ENCODE results near the gene BEAN1.

The BEAN1 gene

DNA sequence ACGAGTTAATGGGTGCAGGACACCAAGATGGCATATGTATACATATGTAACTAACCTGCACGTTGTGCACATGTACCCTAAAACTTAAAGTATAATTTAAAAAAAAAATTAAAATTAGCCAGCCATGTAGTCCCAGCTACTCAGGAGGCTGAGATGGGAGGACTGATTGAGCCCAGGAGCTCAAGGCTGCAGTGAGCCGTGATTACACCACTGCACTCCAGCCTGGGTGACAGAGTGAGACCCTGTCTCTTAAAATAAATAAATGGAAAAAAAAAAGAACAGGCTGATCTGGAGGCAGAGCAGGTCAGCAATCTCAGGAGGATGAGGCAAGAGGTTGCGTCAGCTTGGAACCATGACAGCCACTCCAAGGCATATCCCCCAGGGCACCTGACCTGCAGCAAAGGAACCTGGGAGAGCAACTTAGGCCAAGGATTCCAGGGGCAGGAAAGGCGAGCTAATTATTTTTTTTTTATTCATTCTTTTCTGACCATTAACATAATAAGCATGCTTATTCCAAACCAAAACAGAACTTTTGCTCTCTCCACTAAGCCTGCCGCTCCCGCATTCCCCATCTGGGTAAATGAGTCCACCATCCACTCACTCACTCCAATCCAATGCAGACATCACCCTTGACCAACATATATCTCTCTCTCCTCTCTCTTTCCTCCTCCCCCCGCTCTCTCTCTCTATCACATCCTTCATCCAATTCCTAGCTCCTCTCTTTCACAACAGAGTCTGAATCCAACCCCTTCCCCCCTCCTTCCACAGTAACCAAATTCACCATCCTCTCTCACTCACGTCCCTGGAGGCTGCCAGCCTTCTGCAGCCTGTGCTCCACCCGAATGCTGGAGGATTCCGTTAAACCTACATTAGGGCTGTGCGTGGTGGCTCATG lies 75.2 kb downstream of the BEAN1 start:
- CTCF ChIA-PET, result interaction anchor here (1.0 to 1.6 kb wide), 2 partner anchors 24 to 106 kb away, joined by 3 read pairs; no protein-coding TSS in a partner anchor
- TF ChIP-seq, protein P1, sequence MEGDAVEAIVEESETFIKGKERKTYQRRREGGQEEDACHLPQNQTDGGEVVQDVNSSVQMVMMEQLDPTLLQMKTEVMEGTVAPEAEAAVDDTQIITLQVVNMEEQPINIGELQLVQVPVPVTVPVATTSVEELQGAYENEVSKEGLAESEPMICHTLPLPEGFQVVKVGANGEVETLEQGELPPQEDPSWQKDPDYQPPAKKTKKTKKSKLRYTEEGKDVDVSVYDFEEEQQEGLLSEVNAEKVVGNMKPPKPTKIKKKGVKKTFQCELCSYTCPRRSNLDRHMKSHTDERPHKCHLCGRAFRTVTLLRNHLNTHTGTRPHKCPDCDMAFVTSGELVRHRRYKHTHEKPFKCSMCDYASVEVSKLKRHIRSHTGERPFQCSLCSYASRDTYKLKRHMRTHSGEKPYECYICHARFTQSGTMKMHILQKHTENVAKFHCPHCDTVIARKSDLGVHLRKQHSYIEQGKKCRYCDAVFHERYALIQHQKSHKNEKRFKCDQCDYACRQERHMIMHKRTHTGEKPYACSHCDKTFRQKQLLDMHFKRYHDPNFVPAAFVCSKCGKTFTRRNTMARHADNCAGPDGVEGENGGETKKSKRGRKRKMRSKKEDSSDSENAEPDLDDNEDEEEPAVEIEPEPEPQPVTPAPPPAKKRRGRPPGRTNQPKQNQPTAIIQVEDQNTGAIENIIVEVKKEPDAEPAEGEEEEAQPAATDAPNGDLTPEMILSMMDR (IDR thresholded peaks at IDR 0.05; ENCODE audit: control extremely low read depth, extremely low read depth, low read depth, missing control alignments), result no peak
- POLR2A ChIA-PET, result no interaction called here
- DNase-seq (ENCODE audit: extremely low spot score), result no peak

DNA sequence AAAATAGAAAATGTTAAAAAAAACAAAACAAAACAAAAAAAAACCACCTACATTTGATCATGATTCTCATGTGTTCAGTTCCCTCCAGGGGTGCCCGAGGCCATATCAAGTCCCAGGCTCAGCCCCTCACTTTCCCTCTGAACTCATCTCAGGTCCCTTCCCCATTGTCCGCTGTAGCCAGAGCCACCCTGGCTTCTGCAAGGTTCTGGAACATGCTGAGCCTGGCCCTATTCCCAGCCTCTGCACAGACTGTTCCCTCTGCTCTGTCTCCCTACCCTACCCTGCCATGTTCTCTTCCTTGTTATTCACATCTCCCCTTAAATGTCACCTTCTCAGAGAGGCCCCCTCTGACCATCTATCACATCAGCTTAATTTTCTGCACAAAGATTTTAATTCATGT lies 75.9 kb downstream of the BEAN1 start:
- POLR2A ChIA-PET, result no interaction called here
- TF ChIP-seq, protein P1 (IDR thresholded peaks at IDR 0.05; ENCODE audit: control extremely low read depth, extremely low read depth, low read depth, missing control alignments), result no peak
- CTCF ChIA-PET, result interaction anchor here (1.0 to 1.9 kb wide), 3 partner anchors 25 to 105 kb away, joined by 3 read pairs; no protein-coding TSS in a partner anchor
- no peak for DNase-seq (ENCODE audit: extremely low spot score)

DNA sequence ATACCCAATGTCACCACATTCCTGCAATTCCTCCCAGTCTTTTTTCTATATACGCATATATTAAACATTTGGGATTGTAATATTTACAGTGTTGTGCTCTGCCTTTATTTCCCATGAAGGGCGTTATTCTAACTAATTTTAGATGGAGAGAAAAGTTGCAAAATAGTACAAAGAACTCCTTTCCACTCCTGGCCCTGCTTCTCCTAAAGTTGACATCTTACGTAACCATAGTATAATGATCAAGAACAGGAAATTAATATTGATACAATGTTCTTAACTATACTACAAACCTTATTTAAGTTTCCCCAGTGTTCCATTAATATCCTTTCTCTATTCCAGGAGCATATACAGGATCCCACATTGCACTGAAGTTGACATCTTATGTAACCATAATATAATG lies 76.5 kb downstream of the BEAN1 start:
- ChIA-PET CTCF (interaction anchor here (1.6 to 1.9 kb wide), 2 partner anchors 26 to 85 kb away, joined by 3 read pairs; no protein-coding TSS in a partner anchor), POLR2A (no interaction called here)
- no peak for DNase-seq (ENCODE audit: extremely low spot score)
- TF ChIP-seq, protein P1 (IDR thresholded peaks at IDR 0.05; ENCODE audit: control extremely low read depth, extremely low read depth, low read depth, missing control alignments), result no peak

DNA sequence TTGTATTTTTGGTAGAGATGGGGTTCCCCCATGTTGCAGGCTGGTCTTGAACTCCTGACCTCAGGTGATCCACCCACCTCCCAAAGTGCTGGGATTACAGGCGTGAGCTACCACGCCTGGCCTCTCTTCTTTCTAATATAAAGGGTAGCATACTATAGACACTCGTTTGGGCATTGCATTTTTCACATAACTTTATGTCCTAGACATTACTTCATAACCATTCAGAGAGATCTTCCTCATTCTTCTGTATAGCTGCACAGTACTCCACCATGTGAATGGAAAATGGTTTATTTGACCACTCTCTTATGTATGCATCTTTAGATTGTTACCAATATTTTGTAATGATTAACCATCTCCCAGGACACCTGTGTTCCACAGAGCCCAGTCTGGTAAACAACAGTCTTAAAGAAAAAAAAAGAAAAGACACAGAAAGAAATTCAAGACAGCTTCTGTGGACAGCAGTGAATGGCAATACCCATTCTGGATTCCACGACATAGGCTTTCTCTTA lies 80.7 kb downstream of the BEAN1 start:
- TF ChIP-seq, protein P1 (IDR thresholded peaks at IDR 0.05; ENCODE audit: control extremely low read depth, extremely low read depth, low read depth, missing control alignments), result no peak
- no peak for DNase-seq (ENCODE audit: extremely low spot score)
- ChIA-PET CTCF (interaction anchor here (1.2 to 2.5 kb wide), 3 partner anchors 25 to 102 kb away, joined by 3 to 8 read pairs (median 8); no protein-coding TSS in a partner anchor), POLR2A (no interaction called here)

DNA sequence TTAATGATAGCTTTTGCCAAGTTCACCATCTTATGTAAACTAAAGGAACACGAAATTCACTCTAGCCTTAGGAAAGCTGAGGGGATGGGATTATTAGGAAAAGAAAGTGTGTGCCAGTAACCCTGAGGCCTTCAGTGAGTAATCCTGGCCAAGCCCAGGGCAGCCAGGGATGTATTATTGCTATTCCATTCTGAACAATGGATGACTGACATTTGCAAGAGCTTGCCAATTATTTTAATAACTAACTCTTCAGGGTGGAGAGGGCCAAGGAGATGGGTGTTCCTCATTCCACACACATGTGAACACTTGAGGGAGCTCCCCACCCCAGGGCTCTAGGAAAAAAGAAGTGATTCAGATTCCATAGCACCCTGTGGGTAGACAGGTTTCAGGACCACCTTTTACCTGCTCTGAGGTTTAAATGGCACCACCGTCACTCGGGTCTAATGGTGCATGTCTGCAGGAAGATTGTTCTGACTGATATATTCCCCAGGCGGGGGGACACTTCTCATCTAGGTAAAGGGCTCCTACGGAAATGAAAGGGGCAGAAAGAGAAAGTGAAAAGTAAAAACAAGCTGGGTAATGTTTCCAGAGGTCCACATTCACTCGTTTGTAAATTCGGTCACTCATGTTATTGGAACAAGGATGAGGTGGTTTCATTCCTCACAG lies 81.3 kb downstream of the BEAN1 start:
- POLR2A ChIA-PET, result no interaction called here
- peak; percentile 48 for DNase-seq (ENCODE audit: extremely low spot score)
- CTCF ChIA-PET, result interaction anchor here (0.6 to 2.5 kb wide), 9 partner anchors 9 to 360 kb away, joined by 3 to 8 read pairs (median 3); partner anchors contain the start of gene CKLF

More for the DNA sequence above, 81.3 kb downstream of the BEAN1 start:
- TF ChIP-seq, protein P1 (IDR thresholded peaks at IDR 0.05; ENCODE audit: control extremely low read depth, extremely low read depth, low read depth, missing control alignments), result no peak

Data from GM10248 (cell line).